ACC112 (cell line): ENCODE results near the gene FYB2.

ENCODE experiments used
- H2AFZ ChIP-seq: fragments of 200-600 bp; sonication (generic); one replicate; pipeline ENCODE4 v1.6.0; 2017; ENCODE audit warnings: antibody characterized with exemption, low read length; ENCODE audit not compliant: unreplicated experiment
- H3K27ac ChIP-seq: fragments of 200-600 bp; sonication (generic); 2 replicates; pipeline ENCODE4 v1.5.1; 2014; ENCODE audit warnings: low read depth, mild to moderate bottlenecking, antibody characterized with exemption, low read length, moderate library complexity
- H3K27me3 ChIP-seq: fragments of 200-600 bp; sonication (generic); 2 replicates; pipeline ENCODE4 v1.6.1; 2014; ENCODE audit warnings: mild to moderate bottlenecking, antibody characterized with exemption, low read length, moderate library complexity, mixed read lengths; ENCODE audit not compliant: insufficient read depth
- H3K36me3 ChIP-seq: fragments of 200-600 bp; sonication (generic); 2 replicates; pipeline ENCODE4 v1.6.1; 2016; ENCODE audit warnings: mild to moderate bottlenecking, antibody characterized with exemption, low read length, moderate library complexity, mixed read lengths; ENCODE audit not compliant: insufficient read depth
- H3K4me1 ChIP-seq: fragments of 200-600 bp; sonication (generic); one replicate; pipeline ENCODE4 v1.6.1; 2016; ENCODE audit warnings: low read length, mixed read lengths; ENCODE audit not compliant: insufficient read depth, unreplicated experiment, control insufficient read depth
- H3K4me3 ChIP-seq: fragments of 200-600 bp; sonication (generic); 2 replicates; pipeline ENCODE4 v1.5.1; 2014; ENCODE audit warnings: mild to moderate bottlenecking, low read depth, low read length
- H3K79me2 ChIP-seq: fragments of 200-600 bp; sonication (generic); one replicate; pipeline ENCODE4 v1.6.0; 2016; ENCODE audit warnings: low read length; ENCODE audit not compliant: control insufficient read depth, unreplicated experiment, insufficient read depth

FYB2 gene

GRCh38 chr1:56817716-56818463 is 1.3 kb downstream of the FYB2 start:
- Histone ChIP-seq H3K4me1 (no peaks in the 10 kb centered on the region), H3K79me2 (no peaks in the 10 kb centered on the region), H3K36me3 (no peaks in the 10 kb centered on the region), H3K4me3 (no peak overlapping the region), H3K27me3 (peaks cover 18% of the 10 kb centered on the region; the same call in 1 of the 2 replicates), H2AFZ (no peak overlapping the region), H3K27ac (no peak overlapping the region)

- Histone ChIP-seq H3K4me3 (no peak overlapping the region), H2AFZ (no peak overlapping the region), H3K27me3 (peaks cover 18% of the 10 kb centered on the region), H3K27ac (no peak overlapping the region), H3K4me1 (no peaks in the 10 kb centered on the region), H3K79me2 (no peaks in the 10 kb centered on the region), H3K36me3 (no peaks in the 10 kb centered on the region)
Observed at GRCh38 chr1:56816909-56817308, 2.3 kb downstream of the FYB2 start.

GRCh38 chr1:56816264-56816663 is 2.9 kb downstream of the FYB2 start:
- Histone ChIP-seq H3K27me3 (peaks cover 23% of the 10 kb centered on the region), H3K4me3 (no peak overlapping the region), H3K36me3 (no peaks in the 10 kb centered on the region), H3K27ac (no peak overlapping the region), H3K79me2 (no peaks in the 10 kb centered on the region), H2AFZ (no peak overlapping the region), H3K4me1 (no peaks in the 10 kb centered on the region)

GRCh38 chr1:56814205-56814604 is 5.0 kb downstream of the FYB2 start:
- Histone ChIP-seq H3K27ac (no peak overlapping the region), H3K4me3 (no peak overlapping the region), H3K79me2 (no peaks in the 10 kb centered on the region), H3K27me3 (peaks cover 41% of the 10 kb centered on the region), H2AFZ (no peak overlapping the region), H3K4me1 (no peaks in the 10 kb centered on the region), H3K36me3 (no peaks in the 10 kb centered on the region)

GRCh38 chr1:56811331-56811730 is 7.9 kb downstream of the FYB2 start:
- Histone ChIP-seq H2AFZ (no peak overlapping the region), H3K4me3 (no peak overlapping the region), H3K27ac (no peak overlapping the region), H3K27me3 (peaks cover 49% of the 10 kb centered on the region), H3K79me2 (no peaks in the 10 kb centered on the region), H3K36me3 (no peaks in the 10 kb centered on the region), H3K4me1 (no peaks in the 10 kb centered on the region)

- Histone ChIP-seq H3K4me1 (no peaks in the 10 kb centered on the region), H3K27me3 (peaks cover 45% of the 10 kb centered on the region), H3K36me3 (no peaks in the 10 kb centered on the region), H3K79me2 (no peaks in the 10 kb centered on the region), H3K4me3 (no peak overlapping the region), H2AFZ (no peak overlapping the region), H3K27ac (no peak overlapping the region)
Observed at GRCh38 chr1:56808410-56808809, 10.8 kb downstream of the FYB2 start.

- no peak overlapping the region for H3K4me3 ChIP-seq
- H3K36me3 ChIP-seq = no peaks in the 10 kb centered on the region
- H3K27me3 ChIP-seq = peaks cover 32% of the 10 kb centered on the region
- no peaks in the 10 kb centered on the region for H3K4me1 ChIP-seq
- no peaks in the 10 kb centered on the region for H3K79me2 ChIP-seq
- H2AFZ ChIP-seq = no peak overlapping the region
- H3K27ac ChIP-seq = no peak overlapping the region
Observed at GRCh38 chr1:56806804-56807203, 12.4 kb downstream of the FYB2 start.

GRCh38 chr1:56803561-56804156 is 15.5 kb downstream of the FYB2 start:
- H3K79me2 ChIP-seq = no peaks in the 10 kb centered on the region
- peaks cover 2% of the 10 kb centered on the region for H3K4me1 ChIP-seq
- H2AFZ ChIP-seq = no peak overlapping the region
- H3K27me3 ChIP-seq = peaks cover 7% of the 10 kb centered on the region
- no peaks in the 10 kb centered on the region for H3K36me3 ChIP-seq
- H3K27ac ChIP-seq = no peak overlapping the region
- no peak overlapping the region for H3K4me3 ChIP-seq

GRCh38 chr1:56799605-56800400 is 19.4 kb downstream of the FYB2 start:
- H3K36me3 ChIP-seq = no peaks in the 10 kb centered on the region
- no peak overlapping the region for H3K4me3 ChIP-seq
- H3K27ac ChIP-seq = no peak overlapping the region
- peaks cover 16% of the 10 kb centered on the region for H3K4me1 ChIP-seq
- H3K27me3 ChIP-seq = no peaks in the 10 kb centered on the region; the same call in 1 of the 2 replicates
- H2AFZ ChIP-seq = no peak overlapping the region
- no peaks in the 10 kb centered on the region for H3K79me2 ChIP-seq

- peaks cover 16% of the 10 kb centered on the region for H3K4me1 ChIP-seq
- no peak overlapping the region for H3K27ac ChIP-seq
- H3K79me2 ChIP-seq = no peaks in the 10 kb centered on the region
- no peak overlapping the region for H3K4me3 ChIP-seq
- no peaks in the 10 kb centered on the region for H3K36me3 ChIP-seq
- no peaks in the 10 kb centered on the region; the same call in 1 of the 2 replicates for H3K27me3 ChIP-seq
- no peak overlapping the region for H2AFZ ChIP-seq
Observed at GRCh38 chr1:56798053-56798471, 21.1 kb downstream of the FYB2 start.
